PC-9 (cell line): ENCODE results near the gene FGFR2. TPM values are rescaled to one million over a fixed set of nuclear protein-coding genes. Genes with fewer than 3 reads are reported as not detected.

ENCODE experiments used
- BruUV-seq: library from RNA; stranded (reverse); fragments of 400-500 nt; replicated peaks from 2 replicates; lab custom pipeline; 2021; lab: Mats Ljungman, UMichigan
- CTCF ChIA-PET: fragments of 300-600 bp; sonication (Branson Sonifier 250); formaldehyde crosslinking; loops from one replicate; lab custom pipeline; 2022; ENCODE audit warnings: antibody characterized with exemption; lab: Charles Lee
- POLR2A ChIA-PET: fragments of 300-600 bp; sonication (Branson Sonifier 250); formaldehyde crosslinking; loops from one replicate; lab custom pipeline; 2022; ENCODE audit warnings: antibody characterized with exemption; ENCODE audit not compliant: unreplicated experiment; lab: Charles Lee
- DNase-seq, 2 experiments: peaks; one replicate each; pipeline versions ENCODE4 v3.0.0 to v3.0.0-alpha.2; 2015 to 2022; ENCODE audit warnings: mixed read lengths in 1 of 2
- H2AFZ ChIP-seq: fragments of 200-600 bp; sonication (generic); 2 replicates; pipeline ENCODE4 v1.8.1; 2017; ENCODE audit warnings: antibody characterized with exemption
- H3F3A ChIP-seq: fragments of 200-600 bp; sonication (generic); 2 replicates; pipeline ENCODE4 v1.8.1; 2017; ENCODE audit warnings: antibody characterized with exemption, mild to moderate bottlenecking, low read depth; ENCODE audit not compliant: insufficient read depth
- H3K27ac ChIP-seq: fragments of 200-600 bp; sonication (generic); 2 replicates; pipeline ENCODE4 v1.6.1; 2016; ENCODE audit warnings: mixed run types
- H3K27me3 ChIP-seq: fragments of 200-600 bp; sonication (generic); 2 replicates; pipeline ENCODE4 v1.6.1; 2016; ENCODE audit warnings: low read depth, mixed run types; ENCODE audit not compliant: insufficient read depth
- H3K36me3 ChIP-seq: fragments of 200-600 bp; sonication (generic); 2 replicates; pipeline ENCODE4 v1.6.1; 2016; ENCODE audit warnings: low read depth, mixed run types
- H3K4me1 ChIP-seq: fragments of 200-600 bp; sonication (generic); replicated peaks from 2 replicates; pipeline ENCODE4 v1.6.1; 2016; ENCODE audit warnings: mixed run types; ENCODE audit not compliant: insufficient read depth
- H3K4me2 ChIP-seq: fragments of 200-600 bp; sonication (generic); 2 replicates; pipeline ENCODE4 v1.6.1; 2017; ENCODE audit warnings: mixed run types
- H3K4me3 ChIP-seq: fragments of 200-600 bp; sonication (generic); 2 replicates; pipeline ENCODE4 v1.6.1; 2016; ENCODE audit warnings: mixed run types
- H3K79me2 ChIP-seq: fragments of 200-600 bp; sonication (generic); 2 replicates; pipeline ENCODE4 v1.6.1; 2017; ENCODE audit warnings: low read depth, mixed run types
- H3K9me2 ChIP-seq: fragments of 200-600 bp; sonication (generic); 2 replicates; pipeline ENCODE4 v1.8.1; 2017; ENCODE audit warnings: mild to moderate bottlenecking; ENCODE audit not compliant: insufficient read depth
- H3K9me3 ChIP-seq: fragments of 200-600 bp; sonication (generic); 2 replicates; pipeline ENCODE4 v1.8.1; 2016; ENCODE audit warnings: low read depth; ENCODE audit not compliant: insufficient read depth
- H4K20me1 ChIP-seq: fragments of 200-600 bp; sonication (generic); 2 replicates; pipeline ENCODE4 v1.8.1; 2017; ENCODE audit not compliant: insufficient read depth
- CTCF ChIP-seq: fragments of 200-600 bp; sonication (generic); conservative IDR thresholded peaks from 2 replicates; pipeline ENCODE4 v1.6.1; 2017; ENCODE audit warnings: mixed run types, antibody characterized with exemption, mild to moderate bottlenecking, moderate library complexity
- EZH2 ChIP-seq: fragments of 200-600 bp; sonication (generic); IDR thresholded peaks from 2 replicates; pipeline ENCODE4 v1.8.0; 2017; ENCODE audit warnings: antibody characterized with exemption, low read depth
- intact Hi-C: fragments of 100-400 bp; cut with micrococcal nuclease; formaldehyde crosslinking; loops from one replicate; pipeline ENCODE4 v1.10.0; 2022; ENCODE audit not compliant: unreplicated experiment
- total RNA-seq: library from RNA; stranded (reverse); gene quantifications from 2 replicates; pipeline ENCODE4 v1.2.3, GENCODE V29; 2021

FGFR2 gene
- total RNA-seq, 1 experiment from 2014 or later = not detected

- H3K36me3 ChIP-seq = no peaks in the 10 kb centered on the region
- H3K79me2 ChIP-seq = no peaks in the 10 kb centered on the region
- H3K27ac ChIP-seq = no peak overlapping the region
- no peaks in the 10 kb centered on the region for H3K9me2 ChIP-seq
- H3K4me1 ChIP-seq = no peaks in the 10 kb centered on the region
- ChIA-PET POLR2A (no interaction called here), CTCF (no interaction called here)
- H3K9me3 ChIP-seq = no peaks in the 10 kb centered on the region
- intact Hi-C loops = no loop called here
- H3K27me3 ChIP-seq = peaks cover 30% of the 10 kb centered on the region
- no peaks in the 10 kb centered on the region for H4K20me1 ChIP-seq
- BruUV-seq = no TSS peak
- no peak for TF ChIP-seq EZH2
- no peak for TF ChIP-seq CTCF
- no peak overlapping the region for H2AFZ ChIP-seq
- no peak for DNase-seq
- no peaks in the 10 kb centered on the region for H3F3A ChIP-seq
- H3K4me3 ChIP-seq = no peak overlapping the region
- no peak overlapping the region for H3K4me2 ChIP-seq
These were observed 19.9 kb downstream of the FGFR2 start for GRCh38 chr10:121578298-121578697.

- Histone ChIP-seq H3K9me2 (no peaks in the 10 kb centered on the region), H3K27ac (no peak overlapping the region), H3K27me3 (peaks cover 38% of the 10 kb centered on the region), H2AFZ (no peak overlapping the region), H3K4me2 (no peak overlapping the region), H3K36me3 (no peaks in the 10 kb centered on the region), H3K4me1 (no peaks in the 10 kb centered on the region), H3F3A (no peaks in the 10 kb centered on the region), H3K9me3 (no peaks in the 10 kb centered on the region), H3K79me2 (no peaks in the 10 kb centered on the region), H4K20me1 (no peaks in the 10 kb centered on the region), H3K4me3 (no peak overlapping the region)
- CTCF ChIA-PET = no interaction called here
- no TSS peak for BruUV-seq
- POLR2A ChIA-PET = no interaction called here
- TF ChIP-seq EZH2 = no peak
- no peak for TF ChIP-seq CTCF
- DNase-seq = no peak
- intact Hi-C loops = no loop called here
These were observed 20.7 kb downstream of the FGFR2 start for GRCh38 chr10:121577568-121577967.

DNA sequence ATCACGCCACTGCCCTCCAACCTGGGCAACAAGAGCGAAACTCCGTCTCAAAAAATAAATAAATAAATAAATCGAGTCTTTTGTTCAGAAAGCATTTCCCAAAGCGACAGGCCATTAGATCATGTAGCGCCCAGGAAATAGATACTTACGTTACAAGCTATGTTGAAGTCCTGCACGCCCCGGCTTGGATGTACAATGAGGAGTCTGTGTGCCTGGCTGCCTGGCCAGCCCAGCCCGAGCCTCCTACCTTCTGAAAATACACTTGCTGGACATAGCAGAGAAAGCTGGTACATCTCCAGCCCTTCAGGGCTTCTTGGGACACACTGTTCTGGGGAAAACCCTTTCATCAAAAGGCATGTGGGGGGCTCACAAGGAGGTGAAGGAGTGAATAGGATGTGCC, 22.1 kb downstream of the FGFR2 start:
- intact Hi-C loops = no loop called here
- Histone ChIP-seq H3K36me3 (no peaks in the 10 kb centered on the region), H2AFZ (no peak overlapping the region), H3F3A (no peaks in the 10 kb centered on the region), H3K9me3 (no peaks in the 10 kb centered on the region), H3K4me3 (no peak overlapping the region), H4K20me1 (no peaks in the 10 kb centered on the region), H3K4me2 (no peak overlapping the region), H3K79me2 (no peaks in the 10 kb centered on the region), H3K27me3 (peaks cover 42% of the 10 kb centered on the region), H3K4me1 (no peaks in the 10 kb centered on the region), H3K27ac (no peak overlapping the region), H3K9me2 (no peaks in the 10 kb centered on the region)
- ChIA-PET CTCF (no interaction called here), POLR2A (no interaction called here)
- no peak for DNase-seq
- TF ChIP-seq EZH2 (no peak), CTCF (no peak)
- no TSS peak for BruUV-seq
